Ishikawa (cell line): ENCODE measurements around the gene KAT6B.

Source experiments
- CEBPB ChIP-seq: IDR thresholded peaks from 2 replicates; pipeline ENCODE4 v1.6.1; 2012
- NFIC ChIP-seq: IDR thresholded peaks from 2 replicates; pipeline ENCODE4 v1.6.1; 2012
- RAD21 ChIP-seq: IDR thresholded peaks from 2 replicates; pipeline ENCODE4 v1.6.1; 2012; ENCODE audit warnings: low read depth
- TAF1 ChIP-seq: IDR thresholded peaks from 2 replicates; pipeline ENCODE4 v1.6.1; 2012; ENCODE audit warnings: low read depth, mild to moderate bottlenecking
- ZBTB7A ChIP-seq: IDR thresholded peaks from 2 replicates; pipeline ENCODE4 v1.6.1; 2012; ENCODE audit warnings: low read depth

DNA sequence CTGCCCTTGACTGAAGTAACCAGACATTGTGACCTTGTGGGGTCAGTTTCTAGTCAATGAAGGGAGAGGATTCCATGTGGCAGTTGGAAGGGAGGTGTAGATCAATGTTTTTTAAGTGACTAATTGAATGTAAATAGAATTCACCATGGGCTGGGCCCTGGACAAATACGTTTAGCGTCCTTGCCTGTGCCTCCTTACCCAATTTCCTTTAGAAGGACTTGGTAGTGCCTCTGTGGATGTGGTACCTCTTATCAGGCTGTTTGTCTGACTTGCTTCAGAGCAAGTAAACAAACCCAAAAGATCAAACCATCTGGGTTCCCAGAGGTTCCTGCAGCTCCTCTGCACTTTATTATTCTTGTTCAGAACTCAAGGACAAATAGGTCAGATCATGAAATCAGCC is 4.3 kb upstream of the KAT6B start:
- no peak for TF ChIP-seq RAD21
- TF ChIP-seq TAF1 = no peak
- TF ChIP-seq ZBTB7A = no peak
- no peak for TF ChIP-seq NFIC
- no peak for TF ChIP-seq CEBPB
